Muscle of leg (tissue), 11 donors: ENCODE measurements around the gene EFR3B. TPM values are rescaled to one million over a fixed set of nuclear protein-coding genes. Genes with fewer than 3 reads are reported as not detected.

Experiments used
- DNase-seq: peaks from one replicate; pipeline ENCODE4 v3.0.0; 2013
- H3K27ac ChIP-seq: one replicate; pipeline ENCODE4 v1.5.1; 2013; ENCODE audit warnings: mild to moderate bottlenecking, low read length, control low read depth
- H3K27me3 ChIP-seq: one replicate; pipeline ENCODE4 v1.6.1; 2013; ENCODE audit warnings: low read length; ENCODE audit not compliant: control insufficient read depth, insufficient read depth
- H3K36me3 ChIP-seq: one replicate; pipeline ENCODE4 v1.6.1; 2013; ENCODE audit warnings: low read length; ENCODE audit not compliant: control insufficient read depth, insufficient read depth
- H3K4me1 ChIP-seq: one replicate; pipeline ENCODE4 v1.6.1; 2013; ENCODE audit warnings: low read length; ENCODE audit not compliant: control insufficient read depth, insufficient read depth
- H3K4me3 ChIP-seq: one replicate; pipeline ENCODE4 v1.5.1; 2013; ENCODE audit warnings: low read length, control low read depth
- H3K9me3 ChIP-seq: replicated peaks from 2 replicates; pipeline ENCODE4 v1.6.1; 2013; ENCODE audit warnings: low read depth, low read length; ENCODE audit not compliant: control insufficient read depth
- WGBS: methylation state at CpG from one replicate; pipeline ENCODE4 v1.1.5; 2013; ENCODE audit warnings: missing lambda C conversion rate; ENCODE audit not compliant: insufficient coverage; 5-methylcytosine and 5-hydroxymethylcytosine counted together
- polyA plus RNA-seq, 8 donors: library from polyadenylated mRNA; unstranded; fragments of 120-200 nt; gene quantifications; one replicate each; pipeline versions ENCODE4 v1.2.1 to v1.2.3, GENCODE V29; 2013; ENCODE audit warnings: inconsistent platforms in 1 of 8, low replicate concordance in 1 of 8; ENCODE audit not compliant: insufficient read length in 8 of 8, insufficient read depth in 1 of 8
- total RNA-seq: library from RNA; stranded (reverse); fragments of 120-200 nt; gene quantifications from one replicate; pipeline ENCODE4 v1.2.4, GENCODE V29; 2013

EFR3B gene
- total and polyA plus RNA-seq, 9 donors: 3.2 to 5.5 (median 4.8) TPM

DNA sequence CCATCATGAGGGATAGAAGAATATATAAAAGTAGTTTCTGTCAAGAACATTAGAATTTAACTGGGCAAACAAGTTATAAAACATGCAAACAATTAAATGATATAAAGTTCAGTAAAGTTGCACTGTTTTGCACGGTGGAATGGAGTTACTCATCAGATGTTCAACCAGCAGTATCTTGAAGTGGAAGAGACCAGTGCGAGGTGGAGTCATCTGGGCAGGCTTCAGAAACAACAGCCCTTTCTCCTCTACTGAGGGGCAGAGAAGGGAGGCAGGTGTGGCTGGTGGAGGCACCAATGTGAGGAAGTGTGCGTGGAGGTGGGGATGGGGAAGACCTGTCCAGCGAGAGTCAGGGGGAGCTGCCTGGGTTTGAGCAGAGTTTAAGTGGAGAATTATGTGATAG lies 7.5 kb downstream of the EFR3B start:
- Histone ChIP-seq H3K27me3 (peaks cover 3% of the 10 kb centered on the region), H3K36me3 (no peaks in the 10 kb centered on the region), H3K4me3 (no peak overlapping the region), H3K27ac (no peak overlapping the region), H3K4me1 (peaks cover 5% of the 10 kb centered on the region), H3K9me3 (no peaks in the 10 kb centered on the region)
- 95% methylated on average over 2 of the region's 4 CpGs for WGBS
- no peak for DNase-seq

DNA sequence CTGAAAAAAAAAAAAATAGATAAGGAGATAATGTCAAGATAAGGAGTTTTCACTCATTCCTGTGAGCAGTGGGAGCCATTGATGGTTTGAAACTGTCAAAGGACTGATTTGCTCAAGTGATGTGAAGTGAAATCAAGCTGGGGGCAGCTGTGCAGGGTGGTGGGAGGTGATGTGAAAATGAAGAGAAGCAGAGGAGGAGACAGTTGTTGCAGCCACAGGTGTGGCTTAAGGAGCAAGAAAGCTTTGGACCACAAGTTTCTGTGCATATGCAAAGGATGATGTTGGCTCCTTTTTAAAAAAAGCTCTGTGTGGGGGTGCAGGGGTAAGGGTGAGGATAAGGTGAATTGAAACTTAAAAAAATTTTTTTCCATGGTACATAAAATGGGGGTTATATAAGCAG lies 8.3 kb downstream of the EFR3B start:
- Histone ChIP-seq H3K4me1 (peaks cover 5% of the 10 kb centered on the region), H3K9me3 (no peaks in the 10 kb centered on the region)

DNA sequence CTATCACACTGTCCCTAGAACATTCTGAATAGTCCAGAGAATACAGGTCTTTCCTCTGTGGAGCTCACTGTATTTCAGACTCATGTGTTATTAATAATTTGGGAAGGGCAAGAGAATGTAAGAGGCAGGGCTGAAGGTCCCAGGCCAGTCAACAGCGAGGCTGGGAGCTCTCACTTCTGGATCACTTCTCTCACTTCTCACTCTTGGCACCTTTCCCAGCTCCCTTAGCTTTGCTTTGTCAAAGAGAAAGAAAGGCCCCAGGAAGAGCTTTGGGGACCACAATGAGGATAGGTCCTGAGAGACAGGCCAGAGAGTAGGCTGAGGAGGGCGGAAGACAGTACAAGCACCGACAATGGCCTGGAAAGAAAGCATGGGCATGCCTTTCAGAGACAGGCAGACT lies 11.2 kb downstream of the EFR3B start:
- peak; percentile 55 for DNase-seq
- Histone ChIP-seq H3K4me1 (peaks cover 5% of the 10 kb centered on the region), H3K9me3 (no peaks in the 10 kb centered on the region), H3K27me3 (no peaks in the 10 kb centered on the region), H3K36me3 (no peaks in the 10 kb centered on the region), H3K27ac (no peak overlapping the region), H3K4me3 (no peak overlapping the region)
- WGBS: 50% methylated on average over 2 of the region's 3 CpGs

More for the DNA sequence above, 8.3 kb downstream of the EFR3B start:
- no peaks in the 10 kb centered on the region for H3K27me3 ChIP-seq
- no peak for DNase-seq
- H3K4me3 ChIP-seq: no peak overlapping the region
- H3K36me3 ChIP-seq: no peaks in the 10 kb centered on the region
- no peak overlapping the region for H3K27ac ChIP-seq

DNA sequence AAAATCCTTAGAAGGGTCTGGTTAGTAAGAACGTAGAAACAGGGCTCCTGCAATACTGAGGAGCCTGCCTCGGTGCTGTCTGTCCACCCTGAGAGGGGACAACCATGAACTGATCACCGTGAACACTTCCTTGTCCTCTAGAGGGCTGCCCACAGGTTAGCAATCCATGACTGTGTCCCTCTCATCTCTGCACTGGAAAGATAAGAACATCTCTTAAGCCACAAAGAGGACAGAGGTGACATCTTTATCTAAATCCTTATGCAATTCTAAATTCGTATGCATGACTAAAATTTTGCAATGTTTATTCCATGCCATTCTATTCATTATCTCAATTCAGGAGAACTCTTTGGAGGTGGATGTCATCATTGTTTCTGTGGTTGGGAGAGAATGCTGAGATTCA lies 12.8 kb downstream of the EFR3B start:
- no peak for DNase-seq
- no peak overlapping the region for H3K27ac ChIP-seq
- WGBS: 75% methylated on average over 2 of the region's 4 CpGs
- H3K4me3 ChIP-seq: no peak overlapping the region
- peaks cover 5% of the 10 kb centered on the region for H3K4me1 ChIP-seq
- no peaks in the 10 kb centered on the region for H3K9me3 ChIP-seq
- H3K27me3 ChIP-seq: no peaks in the 10 kb centered on the region
- H3K36me3 ChIP-seq: no peaks in the 10 kb centered on the region

DNA sequence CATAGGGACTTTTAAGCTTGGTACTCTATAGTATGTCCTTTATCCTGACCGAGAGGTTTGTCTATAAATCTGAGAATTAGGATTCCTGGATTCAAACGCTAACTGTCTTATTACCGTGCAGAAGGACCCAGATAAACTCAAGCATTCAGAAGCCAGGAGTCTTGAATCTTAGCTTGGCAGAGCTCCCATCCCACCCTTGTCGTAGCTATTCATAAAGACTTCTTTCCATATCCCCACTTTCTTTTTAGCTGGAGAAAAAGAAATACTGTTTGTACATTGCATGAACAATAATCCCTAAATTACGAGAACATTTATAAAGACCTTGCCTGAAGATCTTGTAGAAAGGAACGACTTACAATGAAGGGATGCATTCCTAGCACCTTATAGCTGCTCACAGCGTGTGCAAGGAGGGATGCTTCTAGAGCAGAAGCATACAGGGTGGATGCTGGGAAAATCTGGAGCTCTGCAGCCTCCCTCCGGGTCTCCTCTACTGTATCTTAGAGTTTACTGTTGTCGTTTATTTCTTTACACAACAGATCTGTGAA lies 13.6 kb downstream of the EFR3B start:
- WGBS: 67% methylated on average over 1 of the region's 9 CpGs
- no peak for DNase-seq
- Histone ChIP-seq H3K27me3 (no peaks in the 10 kb centered on the region), H3K4me1 (peaks cover 5% of the 10 kb centered on the region), H3K9me3 (no peaks in the 10 kb centered on the region), H3K36me3 (no peaks in the 10 kb centered on the region), H3K27ac (no peak overlapping the region), H3K4me3 (no peak overlapping the region)

DNA sequence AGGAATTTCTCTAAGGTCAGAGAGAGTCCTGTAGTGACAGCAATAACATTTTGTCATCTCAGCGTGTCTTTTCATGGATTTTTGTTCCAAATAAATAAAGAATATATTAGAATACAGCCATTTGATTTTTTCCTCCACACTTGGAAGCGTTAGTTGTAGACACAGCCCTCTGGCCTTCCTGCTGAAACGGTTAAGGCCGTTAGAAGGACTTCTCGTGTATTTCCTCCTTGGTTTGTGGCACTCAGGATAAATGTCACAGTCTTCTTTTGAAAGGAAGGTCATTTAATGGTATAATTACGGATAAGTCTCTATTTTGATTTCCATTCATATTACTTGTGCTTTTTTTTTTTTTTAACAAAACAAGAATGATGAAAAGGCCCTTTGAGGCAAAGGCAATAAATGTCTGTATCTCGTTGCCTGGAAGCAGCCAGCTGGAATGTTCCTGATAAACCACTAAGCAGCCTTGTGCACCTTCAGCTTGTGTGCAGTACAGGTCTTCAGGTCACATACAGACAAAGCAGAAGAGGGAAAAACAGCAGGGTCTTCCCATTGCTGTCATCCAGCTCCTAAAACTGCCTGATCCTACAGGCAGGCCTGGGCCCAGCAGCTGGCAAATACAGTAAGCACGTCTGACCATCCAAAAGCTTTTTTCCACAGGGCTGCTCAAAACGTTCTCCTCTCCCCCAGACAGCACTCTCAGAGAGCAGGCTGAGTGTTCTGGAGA lies 14.4 kb downstream of the EFR3B start:
- Histone ChIP-seq H3K27me3 (no peaks in the 10 kb centered on the region), H3K9me3 (no peaks in the 10 kb centered on the region), H3K4me3 (no peak overlapping the region), H3K4me1 (peaks cover 5% of the 10 kb centered on the region), H3K27ac (no peak overlapping the region), H3K36me3 (no peaks in the 10 kb centered on the region)
- 40% methylated on average over 1 of the region's 9 CpGs for WGBS
- DNase-seq: peak; percentile 44

DNA sequence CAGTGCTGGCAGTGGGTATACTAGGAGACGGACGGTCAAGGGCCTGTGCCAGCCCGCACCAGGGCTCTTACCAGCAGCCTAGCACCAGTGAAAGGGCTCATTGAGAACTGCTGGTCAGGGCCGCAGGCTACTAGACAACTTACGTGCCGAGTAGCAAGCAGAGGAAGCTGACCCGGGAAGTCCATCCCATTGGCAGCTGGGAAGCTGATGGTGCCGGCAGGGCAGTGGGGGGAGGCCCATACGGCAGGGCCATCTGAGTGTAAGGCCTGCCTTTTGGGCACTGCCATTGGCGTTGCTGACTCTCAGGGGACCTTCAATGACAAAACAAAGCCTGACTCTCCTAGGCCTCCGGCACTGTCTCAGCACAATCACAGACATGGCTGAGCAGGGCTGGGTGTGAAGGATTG lies 20.6 kb downstream of the EFR3B start:
- H3K36me3 ChIP-seq: no peaks in the 10 kb centered on the region
- H3K4me1 ChIP-seq: peaks cover 7% of the 10 kb centered on the region
- no peak overlapping the region for H3K4me3 ChIP-seq
- WGBS: 73% methylated on average over 10 of the region's 11 CpGs
- H3K27me3 ChIP-seq: no peaks in the 10 kb centered on the region
- H3K27ac ChIP-seq: no peak overlapping the region
- no peak for DNase-seq
- H3K9me3 ChIP-seq: peaks cover 5% of the 10 kb centered on the region

DNA sequence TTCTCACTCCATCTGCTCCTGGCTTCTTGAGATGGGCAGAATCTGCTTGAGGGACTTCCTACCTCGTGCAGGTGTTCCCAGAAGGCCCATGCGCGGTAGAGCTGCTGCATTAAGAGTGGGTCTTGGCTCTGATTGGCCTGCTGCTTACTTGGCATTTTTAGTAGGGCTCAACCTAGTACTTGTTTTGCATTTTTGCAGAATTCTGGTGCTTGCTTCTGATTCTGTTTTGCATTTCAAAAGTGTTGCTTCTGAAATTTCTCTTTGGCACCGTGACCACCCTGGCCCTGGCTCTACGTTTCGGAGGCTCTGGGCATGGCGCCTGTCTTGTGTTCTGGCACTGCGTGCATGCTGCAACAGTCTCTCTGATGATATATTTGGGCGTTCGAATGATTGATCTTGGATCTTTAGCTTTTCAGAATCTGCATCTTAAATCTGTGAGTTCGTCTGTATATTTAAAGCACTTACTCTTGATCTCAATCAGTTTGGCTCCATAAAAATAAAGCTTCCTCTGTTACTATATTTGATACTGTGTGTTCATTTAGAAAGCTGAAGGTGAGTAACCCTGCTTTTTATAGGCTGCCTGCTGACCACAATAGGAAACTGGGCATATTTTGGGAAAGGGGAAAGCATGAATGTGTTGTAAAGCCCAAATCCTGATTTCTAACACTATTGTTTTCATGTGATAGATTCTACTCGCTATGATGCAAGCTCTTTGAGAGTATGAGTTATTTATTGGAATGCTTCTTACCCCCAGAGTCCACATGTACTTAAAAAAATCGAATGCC lies 22.2 kb downstream of the EFR3B start:
- H3K9me3 ChIP-seq: peaks cover 5% of the 10 kb centered on the region
- H3K27ac ChIP-seq: no peak overlapping the region
- H3K4me3 ChIP-seq: no peak overlapping the region
- H3K4me1 ChIP-seq: peaks cover 7% of the 10 kb centered on the region
- no peaks in the 10 kb centered on the region for H3K36me3 ChIP-seq
- 61% methylated on average over 7 of the region's 13 CpGs for WGBS
- peak; percentile 37 for DNase-seq
- H3K27me3 ChIP-seq: no peaks in the 10 kb centered on the region

DNA sequence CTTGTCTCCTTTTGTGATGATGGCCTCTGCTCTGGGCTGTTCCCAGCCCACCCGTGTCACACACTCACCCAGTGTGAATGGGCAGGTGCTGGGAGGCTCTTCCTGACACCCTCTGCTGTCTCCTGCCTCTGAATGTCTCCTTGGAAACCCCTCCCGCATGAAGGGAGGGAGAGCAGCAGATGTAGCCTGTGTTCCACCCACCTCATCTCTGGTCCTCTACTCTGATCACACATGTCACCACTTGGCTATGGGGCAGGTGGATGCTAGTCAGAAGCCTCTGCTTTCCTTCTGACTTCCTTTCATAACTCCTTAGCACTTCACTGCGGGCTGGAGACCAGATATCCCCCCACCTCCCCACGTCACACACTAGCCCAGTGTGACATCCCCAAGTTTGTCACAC lies 23.9 kb downstream of the EFR3B start:
- Histone ChIP-seq H3K27me3 (no peaks in the 10 kb centered on the region), H3K27ac (no peak overlapping the region), H3K4me3 (no peak overlapping the region), H3K36me3 (no peaks in the 10 kb centered on the region), H3K9me3 (peaks cover 5% of the 10 kb centered on the region), H3K4me1 (peaks cover 7% of the 10 kb centered on the region)
- DNase-seq: no peak
- WGBS: no CpG with 5 or more reads among the region's 4 CpGs

DNA sequence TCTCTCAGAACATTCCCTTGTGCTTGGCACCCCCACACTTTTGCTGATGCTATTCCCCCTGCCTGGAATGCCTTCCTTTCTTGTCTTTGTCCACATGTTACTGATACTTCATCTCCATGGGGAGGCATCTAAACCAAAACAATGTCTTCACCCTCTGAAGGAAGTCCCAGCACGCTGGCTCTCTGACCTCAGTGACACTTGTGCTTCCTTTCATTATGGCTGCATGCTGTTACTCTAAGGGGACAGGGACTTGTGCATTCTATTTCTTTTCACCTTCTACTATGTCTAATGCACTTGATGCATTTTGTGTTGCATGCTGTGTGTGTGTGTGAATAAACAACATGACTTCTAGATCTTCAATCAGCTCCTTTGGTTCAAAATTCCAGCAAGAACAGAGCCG lies 24.6 kb downstream of the EFR3B start:
- DNase-seq: no peak
- H3K27me3 ChIP-seq: no peaks in the 10 kb centered on the region
- H3K36me3 ChIP-seq: no peaks in the 10 kb centered on the region
- no peak overlapping the region for H3K27ac ChIP-seq
- H3K4me1 ChIP-seq: peaks cover 7% of the 10 kb centered on the region
- H3K9me3 ChIP-seq: peaks cover 5% of the 10 kb centered on the region
- 67% methylated on average over 1 of the region's 2 CpGs for WGBS
- no peak overlapping the region for H3K4me3 ChIP-seq
